Loucy (cell line): ENCODE measurements around the gene NTN5.

ENCODE experiments used
- H2AFZ ChIP-seq: fragments of 200-600 bp; sonication (generic); 2 replicates; pipeline ENCODE4 v1.6.0; 2016; ENCODE audit warnings: antibody characterized with exemption, mild to moderate bottlenecking, low read length, moderate library complexity
- H3F3A ChIP-seq: fragments of 200-600 bp; 2 replicates; pipeline ENCODE4 v1.6.0; 2016; ENCODE audit warnings: antibody characterized with exemption, low read depth, mild to moderate bottlenecking
- H3K27me3 ChIP-seq: fragments of 200-600 bp; sonication (generic); 2 replicates; pipeline ENCODE4 v1.6.1; 2014; ENCODE audit warnings: low read length, mild to moderate bottlenecking; ENCODE audit not compliant: insufficient read depth, poor library complexity, severe bottlenecking
- H3K36me3 ChIP-seq: fragments of 200-600 bp; sonication (generic); 2 replicates; pipeline ENCODE4 v1.6.1; 2016; ENCODE audit warnings: low read length; ENCODE audit not compliant: insufficient read depth
- H3K4me1 ChIP-seq: fragments of 200-600 bp; sonication (generic); 2 replicates; pipeline ENCODE4 v1.5.1; 2014; ENCODE audit warnings: low read length, mild to moderate bottlenecking; ENCODE audit not compliant: insufficient read depth, poor library complexity, severe bottlenecking
- H3K4me2 ChIP-seq: fragments of 200-600 bp; sonication (generic); 2 replicates; pipeline ENCODE4 v1.6.0; 2014; ENCODE audit warnings: antibody characterized with exemption, low read length, low read depth, mild to moderate bottlenecking; ENCODE audit not compliant: poor library complexity, severe bottlenecking
- H3K4me3 ChIP-seq: fragments of 200-600 bp; sonication (generic); 2 replicates; pipeline ENCODE4 v1.5.1; 2014; ENCODE audit warnings: low read length, mild to moderate bottlenecking, mixed read lengths; ENCODE audit not compliant: poor library complexity, severe bottlenecking
- H3K79me2 ChIP-seq: fragments of 200-600 bp; sonication (generic); 2 replicates; pipeline ENCODE4 v1.6.1; 2014; ENCODE audit warnings: low read length; ENCODE audit not compliant: insufficient read depth
- H3K9ac ChIP-seq: fragments of 200-600 bp; sonication (generic); 2 replicates; pipeline ENCODE4 v1.6.0; 2014; ENCODE audit warnings: mild to moderate bottlenecking, low read depth, low read length, moderate library complexity; ENCODE audit not compliant: poor library complexity, severe bottlenecking
- H3K9me2 ChIP-seq: fragments of 200-600 bp; sonication (generic); replicated peaks from 2 replicates; pipeline ENCODE4 v1.6.1; 2016; ENCODE audit warnings: low read depth, low read length, mixed read lengths
- H3K9me3 ChIP-seq: fragments of 200-600 bp; sonication (generic); 2 replicates; pipeline ENCODE4 v1.6.1; 2014; ENCODE audit warnings: mild to moderate bottlenecking, antibody characterized with exemption, low read length, low read depth; ENCODE audit not compliant: insufficient read depth
- H4K20me1 ChIP-seq: fragments of 200-600 bp; sonication (generic); 2 replicates; pipeline ENCODE4 v1.6.0; 2014; ENCODE audit warnings: antibody characterized with exemption, low read length, mild to moderate bottlenecking; ENCODE audit not compliant: insufficient read depth, poor library complexity, severe bottlenecking
- CTCF ChIP-seq: fragments of 200-600 bp; sonication (generic); conservative IDR thresholded peaks from 2 replicates; pipeline ENCODE4 v1.5.1; 2014; ENCODE audit warnings: mild to moderate bottlenecking, antibody characterized with exemption, low read length
- EZH2phosphoT487 ChIP-seq: fragments of 200-600 bp; IDR thresholded peaks from 2 replicates; pipeline ENCODE4 v1.6.1; 2018; ENCODE audit warnings: antibody characterized with exemption, mild to moderate bottlenecking, moderate library complexity, borderline replicate concordance

NTN5 gene

GRCh38 chr19:48624791-48625723 is 47.8 kb downstream of the NTN5 start:
- no peaks in the 10 kb centered on the region for H3K9me2 ChIP-seq
- H3K9ac ChIP-seq: peak overlapping the region; percentile 76
- H2AFZ ChIP-seq: no peak overlapping the region
- no peaks in the 10 kb centered on the region for H3K9me3 ChIP-seq
- H3K4me2 ChIP-seq: peak overlapping the region; percentile 87
- H4K20me1 ChIP-seq: peaks cover 4% of the 10 kb centered on the region
- no peaks in the 10 kb centered on the region for H3F3A ChIP-seq
- peak overlapping the region; percentile 74 for H3K4me3 ChIP-seq
- TF ChIP-seq CTCF (no peak), EZH2phosphoT487 (no peak)
- H3K79me2 ChIP-seq: peaks cover 14% of the 10 kb centered on the region
- H3K27me3 ChIP-seq: no peaks in the 10 kb centered on the region
- H3K36me3 ChIP-seq: no peaks in the 10 kb centered on the region
- peaks cover 18% of the 10 kb centered on the region for H3K4me1 ChIP-seq

GRCh38 chr19:48624067-48624594 is 48.7 kb downstream of the NTN5 start:
- peaks cover 23% of the 10 kb centered on the region for H3K4me1 ChIP-seq
- H3K9ac ChIP-seq: peak overlapping the region; percentile 76
- H3K4me3 ChIP-seq: peak overlapping the region; percentile 74
- H3K9me3 ChIP-seq: no peaks in the 10 kb centered on the region
- TF ChIP-seq EZH2phosphoT487 (no peak), CTCF (no peak)
- H2AFZ ChIP-seq: no peak overlapping the region
- no peaks in the 10 kb centered on the region for H3K36me3 ChIP-seq
- H3F3A ChIP-seq: no peaks in the 10 kb centered on the region
- H3K27me3 ChIP-seq: no peaks in the 10 kb centered on the region
- H3K79me2 ChIP-seq: peaks cover 19% of the 10 kb centered on the region
- H3K4me2 ChIP-seq: peak overlapping the region; percentile 87
- no peaks in the 10 kb centered on the region for H3K9me2 ChIP-seq
- H4K20me1 ChIP-seq: peaks cover 4% of the 10 kb centered on the region

GRCh38 chr19:48623556-48624066 is 49.2 kb downstream of the NTN5 start:
- Histone ChIP-seq H3K4me3 (peak overlapping the region; percentile 70), H2AFZ (no peak overlapping the region), H3K4me1 (peaks cover 23% of the 10 kb centered on the region), H3K4me2 (peak overlapping the region; percentile 75), H3K9ac (peak overlapping the region; percentile 73), H3K79me2 (peaks cover 23% of the 10 kb centered on the region), H4K20me1 (peaks cover 5% of the 10 kb centered on the region), H3F3A (no peaks in the 10 kb centered on the region), H3K9me3 (no peaks in the 10 kb centered on the region), H3K36me3 (no peaks in the 10 kb centered on the region), H3K9me2 (no peaks in the 10 kb centered on the region), H3K27me3 (peaks cover 5% of the 10 kb centered on the region)
- no peak for TF ChIP-seq EZH2phosphoT487
- TF ChIP-seq CTCF: no peak
